GM18526 (cell line): ENCODE measurements around the gene ANO10.

Source experiments
- POLR2A ChIP-seq: IDR thresholded peaks from 3 replicates; pipeline ENCODE4 v1.6.1; 2011; ENCODE audit not compliant: insufficient read length; ENCODE audit errors: extremely low read depth

The ANO10 gene

DNA sequence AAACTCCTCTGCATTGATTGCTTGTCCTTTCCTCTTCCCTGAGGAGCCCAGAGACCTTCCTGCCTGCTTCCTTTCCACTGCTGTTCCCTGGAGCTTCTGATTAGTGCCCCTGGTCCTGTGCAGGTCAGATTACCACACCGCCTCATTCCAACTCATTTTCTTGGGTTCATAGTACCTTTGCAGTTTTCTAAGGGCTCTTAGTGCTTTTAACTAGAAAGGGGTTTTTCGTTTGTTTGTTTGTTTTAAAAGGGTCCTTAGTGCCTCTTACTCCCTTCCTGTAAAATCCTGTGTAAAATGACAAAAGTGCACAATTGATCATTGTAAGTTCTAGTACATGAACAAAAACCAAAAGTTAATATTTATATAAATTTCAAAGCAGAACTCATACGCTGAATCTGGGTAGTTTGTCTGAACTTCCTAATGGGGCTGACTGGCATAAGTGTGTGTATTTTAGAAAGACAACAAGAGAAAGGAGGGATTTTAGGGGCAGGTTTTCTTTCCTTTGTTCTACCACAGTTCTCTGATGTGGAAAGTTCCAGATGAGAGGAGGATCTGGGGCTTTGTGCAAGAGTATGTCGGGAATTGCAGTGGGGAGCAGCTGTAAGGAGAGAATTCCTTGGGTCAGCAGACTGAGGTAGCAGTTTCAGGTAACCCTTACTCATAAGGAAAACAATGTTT, 304.9 kb downstream of the ANO10 start:
- TF ChIP-seq POLR2A = no peak
